ENCODE results near the gene INO80. TPM values are rescaled to one million over a fixed set of nuclear protein-coding genes. Genes with fewer than 3 reads are reported as not detected.
A peak's percentile ranks its signal among the peaks of the same experiment; 100 is the strongest.

INO80 gene
- total RNA-seq, 6 donors from 2014 or later = 22.8 to 92.2 (median 43.9) TPM

GRCh38 chr15:40981186-40981585 lies 134.9 kb downstream of the INO80 start:
- TF ChIP-seq CTCF (IDR thresholded peaks at IDR 0.05) (no peak), POLR2A (IDR thresholded peaks at IDR 0.05) (no peak), EP300 (IDR thresholded peaks at IDR 0.05) (no peak), POLR2AphosphoS5 (IDR thresholded peaks at IDR 0.05) (no peak)
- DNase-seq (no peak), ATAC-seq (ENCODE audit: low FRiP score in 2 of 2) (no peak)
- Histone ChIP-seq H3K27ac (peak overlapping the region in 2 of 4 donors; percentile 23 to 55), H3K36me3 (peaks cover 51 to 100% (median 88%) of the 10 kb centered on the region in 4 donors), H3K27me3 (no peaks in the 10 kb centered on the region), H3K4me3 (no peak overlapping the region), H3K9me3 (no peaks in the 10 kb centered on the region), H3K4me1 (peaks cover 6 to 20% (median 12%) of the 10 kb centered on the region in 4 donors)
- WGBS, 2 donors = 59 to 63% methylated on average over 3 of the region's 3 CpGs

GRCh38 chr15:40978562-40978961 lies 137.5 kb downstream of the INO80 start:
- Histone ChIP-seq H3K36me3 (peaks cover 28 to 82% (median 69%) of the 10 kb centered on the region in 4 donors), H3K4me1 (peaks cover 6 to 19% (median 12%) of the 10 kb centered on the region in 4 donors), H3K27me3 (no peaks in the 10 kb centered on the region), H3K4me3 (no peak overlapping the region), H3K9me3 (no peaks in the 10 kb centered on the region), H3K27ac (no peak overlapping the region)
- 96 to 100% methylated on average over 4 of the region's 4 CpGs for WGBS, 2 donors
- ATAC-seq (ENCODE audit: low FRiP score in 2 of 2) = no peak
- no peak for DNase-seq
- no peak for TF ChIP-seq POLR2AphosphoS5 (IDR thresholded peaks at IDR 0.05)
- TF ChIP-seq EP300 (IDR thresholded peaks at IDR 0.05) = no peak
- TF ChIP-seq POLR2A (IDR thresholded peaks at IDR 0.05) = no peak
- TF ChIP-seq CTCF (IDR thresholded peaks at IDR 0.05) = no peak

GRCh38 chr15:40978141-40978540 lies 137.9 kb downstream of the INO80 start:
- 84 to 93% methylated on average over 2 of the region's 2 CpGs for WGBS, 2 donors
- H3K9me3 ChIP-seq = no peaks in the 10 kb centered on the region
- peaks cover 6 to 16% (median 11%) of the 10 kb centered on the region in 4 donors for H3K4me1 ChIP-seq
- no peak overlapping the region for H3K27ac ChIP-seq
- TF ChIP-seq EP300 (IDR thresholded peaks at IDR 0.05) (no peak), CTCF (IDR thresholded peaks at IDR 0.05) (no peak), POLR2AphosphoS5 (IDR thresholded peaks at IDR 0.05) (no peak), POLR2A (IDR thresholded peaks at IDR 0.05) (no peak)
- H3K36me3 ChIP-seq = peaks cover 24 to 78% (median 65%) of the 10 kb centered on the region in 4 donors
- no peak overlapping the region for H3K4me3 ChIP-seq
- DNase-seq (no peak), ATAC-seq (ENCODE audit: low FRiP score in 2 of 2) (no peak)
- H3K27me3 ChIP-seq = no peaks in the 10 kb centered on the region

DNA sequence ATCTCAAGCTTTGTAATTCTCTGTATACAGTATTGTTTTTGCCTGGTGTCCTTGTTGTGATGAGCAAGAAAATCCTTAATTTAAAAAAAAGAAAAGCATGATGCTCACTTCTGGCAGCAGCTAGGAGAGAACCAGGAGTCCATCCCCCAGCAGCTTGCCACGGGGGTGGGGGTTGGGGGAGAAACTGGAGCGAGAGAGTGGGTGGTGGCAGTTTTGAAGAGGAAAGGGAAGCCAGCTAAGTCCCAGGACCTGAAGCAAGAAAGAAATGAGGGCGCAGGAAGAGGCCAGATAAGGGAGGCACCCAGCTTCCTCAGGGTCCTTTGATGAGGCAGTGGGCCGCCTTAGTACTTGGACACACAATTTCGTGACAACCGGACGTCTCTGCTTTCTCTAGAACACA lies 139.3 kb downstream of the INO80 start:
- no peak overlapping the region for H3K4me3 ChIP-seq
- ATAC-seq (ENCODE audit: low FRiP score in 2 of 2) = no peak
- H3K4me1 ChIP-seq = peaks cover 2 to 13% (median 10%) of the 10 kb centered on the region in 4 donors
- no peak for TF ChIP-seq POLR2A (IDR thresholded peaks at IDR 0.05)
- TF ChIP-seq EP300 (IDR thresholded peaks at IDR 0.05) = no peak
- peaks cover 16 to 64% (median 53%) of the 10 kb centered on the region in 4 donors for H3K36me3 ChIP-seq
- no peaks in the 10 kb centered on the region for H3K9me3 ChIP-seq
- no peaks in the 10 kb centered on the region for H3K27me3 ChIP-seq
- peak overlapping the region in 1 of 4 donors; percentile 10 for H3K27ac ChIP-seq
- WGBS, 2 donors = 73 to 81% methylated on average over 7 of the region's 7 CpGs
- no peak for DNase-seq

DNA sequence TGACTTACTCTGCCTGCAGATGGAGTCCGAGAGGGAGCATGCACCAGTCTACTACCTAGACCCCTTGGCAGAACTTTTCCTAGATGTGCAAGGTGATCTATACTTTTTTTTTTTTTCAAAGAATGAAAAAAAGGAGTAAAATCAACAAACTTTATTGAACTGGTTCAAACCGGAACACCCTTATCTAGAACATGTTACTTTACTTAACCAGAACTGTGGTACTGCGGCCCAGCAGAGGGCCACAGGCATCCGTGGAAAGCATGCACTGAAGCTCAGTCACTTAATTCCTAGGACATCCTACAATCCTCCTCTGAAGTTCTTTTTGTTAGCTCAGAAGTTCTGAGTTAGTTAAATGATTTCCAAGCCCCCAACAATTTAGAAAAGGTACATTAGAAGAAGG lies 141.2 kb downstream of the INO80 start:
- Histone ChIP-seq H3K36me3 (peaks cover 9 to 45% (median 37%) of the 10 kb centered on the region in 4 donors), H3K4me3 (no peak overlapping the region), H3K27ac (no peak overlapping the region), H3K4me1 (peaks cover 0 to 13% (median 6%) of the 10 kb centered on the region in 4 donors), H3K9me3 (no peaks in the 10 kb centered on the region), H3K27me3 (no peaks in the 10 kb centered on the region)
- ATAC-seq (ENCODE audit: low FRiP score in 2 of 2) (no peak), DNase-seq (no peak)
- TF ChIP-seq POLR2A (IDR thresholded peaks at IDR 0.05) (no peak), CTCF (IDR thresholded peaks at IDR 0.05) (no peak), EP300 (IDR thresholded peaks at IDR 0.05) (no peak), POLR2AphosphoS5 (IDR thresholded peaks at IDR 0.05) (no peak)
- whole genome bisulfite sequencing, 2 donors = 74 to 78% methylated on average over 4 of the region's 4 CpGs

Data from upper lobe of left lung (tissue), 6 donors.